CD4-positive, alpha-beta T cell (primary cell): ENCODE results near the gene HOXB7. TPM values are rescaled to one million over a fixed set of nuclear protein-coding genes. Genes with fewer than 3 reads are reported as not detected.

ENCODE experiments used
- ATAC-seq: fragments of 200-7000 bp; cut with Tn5 transposase; one replicate; pipeline ENCODE4 v1.10.0; 2022; ENCODE audit warnings: mild to moderate bottlenecking; ENCODE audit not compliant: poor library complexity
- CTCF ChIA-PET: fragments of 350-600 bp; sonication (Branson Sonifier 250); formaldehyde crosslinking; loops from one replicate; lab custom pipeline; 2021; ENCODE audit warnings: antibody characterized with exemption, inconsistent platforms; lab: Charles Lee
- POLR2A ChIA-PET: fragments of 350-600 bp; sonication (Branson Sonifier 250); formaldehyde crosslinking; loops from one replicate; lab custom pipeline; 2021; ENCODE audit warnings: antibody characterized with exemption, inconsistent platforms; lab: Charles Lee
- DNase-seq, 14 experiments: peaks; one replicate each; pipeline ENCODE4 v3.0.0-alpha.2; 2013 to 2020; ENCODE audit warnings: mixed read lengths in 2 of 14
- H3K27ac ChIP-seq, 2 donors: one replicate each; pipeline versions ENCODE4 v1.5.1 to v1.7.0; 2013; ENCODE audit warnings: low read length in 2 of 2, low read depth in 1 of 2, mild to moderate bottlenecking in 1 of 2
- H3K27me3 ChIP-seq, 2 experiments: 1 replicate in 1 of 2; 2 replicates in 1 of 2; pipeline versions ENCODE4 v1.6.1 to v1.7.0; 2013; ENCODE audit warnings: low read length in 2 of 2, control low read depth in 1 of 2, mild to moderate bottlenecking in 1 of 2, moderate library complexity in 1 of 2; ENCODE audit not compliant: insufficient read depth in 2 of 2, control insufficient read depth in 1 of 2
- H3K36me3 ChIP-seq: one replicate; pipeline ENCODE4 v1.6.1; 2013; ENCODE audit warnings: low read length, control low read depth; ENCODE audit not compliant: insufficient read depth
- H3K4me1 ChIP-seq: one replicate; pipeline ENCODE4 v1.6.1; 2013; ENCODE audit warnings: low read length, control low read depth; ENCODE audit not compliant: insufficient read depth
- H3K4me3 ChIP-seq: one replicate; pipeline ENCODE4 v1.5.1; 2013; ENCODE audit warnings: mild to moderate bottlenecking, low read length, moderate library complexity
- H3K9me3 ChIP-seq, 2 experiments: 1 replicate in 1 of 2; 2 replicates in 1 of 2; pipeline versions ENCODE4 v1.6.1 to v1.7.0; 2013; ENCODE audit warnings: low read length in 2 of 2, mild to moderate bottlenecking in 2 of 2, control low read depth in 1 of 2, moderate library complexity in 1 of 2; ENCODE audit not compliant: control insufficient read depth in 1 of 2, insufficient read depth in 1 of 2
- H3K27ac Mint-ChIP-seq: one replicate; pipeline ENCODE4 v1.8.0; 2020; ENCODE audit warnings: mixed read lengths
- H3K27me3 Mint-ChIP-seq: one replicate; pipeline ENCODE4 v1.8.0; 2021; ENCODE audit warnings: mixed read lengths
- H3K36me3 Mint-ChIP-seq: one replicate; pipeline ENCODE4 v1.8.0; 2021; ENCODE audit warnings: low read depth, mixed read lengths
- H3K4me1 Mint-ChIP-seq: one replicate; pipeline ENCODE4 v1.8.0; 2021; ENCODE audit warnings: low read depth, mixed read lengths
- H3K4me3 Mint-ChIP-seq: one replicate; pipeline ENCODE4 v1.8.0; 2020; ENCODE audit warnings: mild to moderate bottlenecking, mixed read lengths
- H3K9me3 Mint-ChIP-seq: one replicate; pipeline ENCODE4 v1.8.0; 2020; ENCODE audit warnings: mixed read lengths
- CTCF ChIP-seq: fragments of 200-600 bp; IDR thresholded peaks from one replicate; pipeline ENCODE4 v1.8.0; 2022; ENCODE audit warnings: antibody characterized with exemption, mild to moderate bottlenecking
- intact Hi-C, 2 experiments: fragments of 100-400 bp; cut with DNase I in 1 of 2; cut with micrococcal nuclease in 1 of 2; formaldehyde crosslinking; loops; one replicate each; pipeline versions ENCODE4 v1.15.1 to v1.9.0; 2023 to 2025; cut with DNase I, micrococcal nuclease
- polyA plus RNA-seq, 2 donors: library from polyadenylated mRNA; unstranded; fragments of 120-200 nt; gene quantifications; one replicate each; pipeline ENCODE4 v1.2.1, GENCODE V29; 2013
- total RNA-seq, 174 experiments: library from RNA in 2 of 174; stranded (reverse) in 2 of 174; gene quantifications; one replicate each; pipeline ENCODE4 v1.2.3 and lab custom pipeline; 2021 to 2026

HOXB7 gene
- total RNA-seq (not detected), total RNA-seq (lab: John Stamatoyannopoulos, UW) (0 to 1.2 (median 0.19) reads per million in 172 experiments)
- polyA plus RNA-seq (2013, experiment 1 of 2), result 0.28 TPM
- polyA plus RNA-seq (2013, experiment 2 of 2), result 0.50 TPM

DNA sequence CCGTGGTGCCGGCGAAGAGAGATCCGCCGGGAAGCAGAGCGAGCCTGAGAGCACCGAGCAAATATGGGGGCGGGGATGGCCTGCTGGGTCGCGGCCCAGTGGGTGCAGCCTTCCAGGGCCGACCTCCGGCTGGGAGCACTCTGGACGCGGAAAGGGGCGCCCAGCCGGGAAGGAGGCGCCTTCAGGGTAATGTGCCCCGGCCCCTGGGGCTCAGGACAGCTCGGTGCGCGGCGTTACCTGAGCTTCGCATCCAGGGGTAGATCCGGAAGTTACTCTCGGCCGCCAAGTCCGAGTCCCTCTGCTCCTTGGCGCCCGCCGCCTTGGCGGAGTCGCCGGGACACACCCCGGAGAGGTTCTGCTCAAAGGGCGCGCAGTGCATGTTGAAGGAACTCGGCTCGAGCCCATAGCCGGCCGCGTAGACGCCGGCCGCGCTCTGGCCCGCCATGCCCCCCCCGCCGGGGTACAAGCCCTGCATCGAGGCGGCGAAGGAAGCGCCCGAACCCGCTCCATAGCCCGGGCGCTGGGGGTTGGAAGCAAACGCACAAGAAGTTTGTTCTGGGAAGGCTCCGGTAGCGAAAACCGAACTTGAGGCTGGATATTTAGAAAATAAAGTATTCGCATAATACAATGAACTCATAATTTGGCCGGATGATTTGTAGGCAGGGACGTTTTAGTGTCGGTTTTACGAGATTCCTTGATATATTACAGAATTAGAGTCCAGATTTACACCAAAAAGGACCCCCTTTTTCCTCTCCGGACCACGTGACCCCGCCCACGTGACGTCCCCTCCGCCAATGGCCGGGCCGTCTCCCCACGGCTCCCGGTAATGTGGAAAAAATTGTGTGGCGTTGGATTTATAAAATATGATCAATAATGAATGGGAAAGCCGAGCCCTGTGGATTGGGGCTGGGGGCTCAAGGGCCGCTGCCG is at the start of gene HOXB7:
HOXB7 (minus strand) TSS at position 736 of the 930 bp plus-strand sequence; CDS start at position 637, 99 bp downstream.
- ChIA-PET CTCF (interaction anchor here (0.7 to 4.1 kb wide), 2 partner anchors 8 to 135 kb away, joined by 3 to 20 read pairs; no protein-coding TSS in a partner anchor), POLR2A (interaction anchor here (0.6 to 1.5 kb wide), 3 partner anchors 8 to 24 kb away, joined by 3 to 9 read pairs (median 5); partner anchors contain the start of gene HOXB5)
- peaks cover 75 to 80% of the 10 kb centered on the region in 2 experiments for H3K27me3 ChIP-seq
- H3K36me3 ChIP-seq, result no peaks in the 10 kb centered on the region
- DNase-seq, result peak in 7 of 14 experiments; percentile 36 to 70 (median 60)
- no peak within 1 kb of the TSS for H3K27ac Mint-ChIP-seq
- no peaks in the 10 kb centered on the region for H3K36me3 Mint-ChIP-seq
- H3K9me3 Mint-ChIP-seq, result no peaks in the 10 kb centered on the region
- peaks cover 57% of the 10 kb centered on the region for H3K4me1 ChIP-seq
- no peak for TF ChIP-seq CTCF
- intact Hi-C loops, result loop anchor here in 1 of 2 experiments (5.0 to 10.0 kb wide), 2 partner anchors 273 to 766 kb away; partner anchors contain the start of gene SCRN2
- H3K9me3 ChIP-seq, result peaks cover 0 to 14% of the 10 kb centered on the region in 2 experiments
- H3K4me1 Mint-ChIP-seq, result peaks cover 51% of the 10 kb centered on the region
- no peak within 1 kb of the TSS for H3K27ac ChIP-seq
- ATAC-seq, result peak; percentile 18
- peak within 1 kb of the TSS; percentile 89 for H3K4me3 Mint-ChIP-seq
- H3K4me3 ChIP-seq, result peak within 1 kb of the TSS; percentile 71
- H3K27me3 Mint-ChIP-seq, result peaks cover 89% of the 10 kb centered on the region

DNA sequence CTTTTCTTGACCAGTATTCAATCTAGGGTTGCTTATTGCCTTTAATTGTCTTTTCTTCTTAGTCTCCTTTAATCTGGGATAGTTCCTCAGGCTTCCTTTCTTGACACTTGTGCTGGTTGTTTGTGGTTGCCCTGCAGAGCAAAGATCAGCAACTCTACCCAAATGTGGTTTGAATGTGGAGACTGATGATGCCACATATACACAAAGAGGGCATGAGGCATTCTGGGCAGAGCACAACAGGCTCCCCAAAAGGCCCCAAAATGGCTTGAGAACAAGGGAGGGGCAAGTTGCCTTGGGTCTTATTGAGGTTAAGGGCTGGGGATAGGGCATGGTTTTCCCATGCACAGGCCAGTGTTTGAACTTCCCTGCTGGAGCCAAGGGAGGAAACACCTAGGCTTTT is 45.1 kb upstream of the HOXB7 start:
- Mint-ChIP-seq H3K4me1 (no peaks in the 10 kb centered on the region), H3K9me3 (no peaks in the 10 kb centered on the region), H3K4me3 (no peak overlapping the region), H3K27ac (no peak overlapping the region), H3K36me3 (no peaks in the 10 kb centered on the region), H3K27me3 (peaks cover 29% of the 10 kb centered on the region)
- ChIA-PET POLR2A (no interaction called here), CTCF (interaction anchor here (1.9 kb wide), 1 partner anchor 23 kb away, joined by 7 read pairs; no protein-coding TSS in a partner anchor)
- peaks cover 0 to 6% of the 10 kb centered on the region in 2 experiments for H3K27me3 ChIP-seq
- no peak overlapping the region for H3K27ac ChIP-seq
- intact Hi-C loops, result no loop called here
- DNase-seq (no peak), ATAC-seq (no peak)
- H3K9me3 ChIP-seq, result no peaks in the 10 kb centered on the region
- no peak overlapping the region for H3K4me3 ChIP-seq
- TF ChIP-seq CTCF, result no peak
- no peaks in the 10 kb centered on the region for H3K36me3 ChIP-seq
- no peaks in the 10 kb centered on the region for H3K4me1 ChIP-seq

DNA sequence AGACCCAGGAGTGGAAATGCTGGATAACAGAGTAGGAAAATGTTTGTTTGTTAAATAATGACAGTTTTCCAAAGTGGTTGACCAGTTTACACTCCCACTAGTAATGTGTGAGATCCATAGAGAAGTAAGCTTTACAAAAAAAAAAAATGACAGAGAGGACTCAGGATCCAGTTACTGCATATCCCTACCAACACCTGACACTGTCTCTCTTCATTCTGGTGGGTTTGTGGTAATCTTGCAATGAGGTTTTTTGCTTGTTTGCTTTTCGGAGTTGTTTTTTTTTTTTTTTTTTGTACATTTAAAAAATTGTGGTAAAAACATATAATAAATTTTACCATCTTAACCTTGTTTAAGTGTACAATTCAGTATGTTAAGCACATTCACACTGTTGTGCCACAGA is 38.9 kb upstream of the HOXB7 start:
- no peaks in the 10 kb centered on the region for H3K9me3 Mint-ChIP-seq
- peaks cover 67% of the 10 kb centered on the region for H3K27me3 Mint-ChIP-seq

More for the DNA sequence above, 38.9 kb upstream of the HOXB7 start:
- H3K36me3 Mint-ChIP-seq, result no peaks in the 10 kb centered on the region
- POLR2A ChIA-PET, result no interaction called here
- H3K9me3 ChIP-seq, result peaks cover 0 to 5% of the 10 kb centered on the region in 2 experiments
- intact Hi-C loops, result no loop called here
- no peak overlapping the region for H3K4me3 Mint-ChIP-seq
- H3K4me1 Mint-ChIP-seq, result peaks cover 13% of the 10 kb centered on the region
- H3K27ac ChIP-seq, result no peak overlapping the region
- DNase-seq (no peak), ATAC-seq (no peak)
- peaks cover 24 to 34% of the 10 kb centered on the region in 2 experiments for H3K27me3 ChIP-seq
- CTCF ChIA-PET, result interaction anchor here (0.7 to 1.3 kb wide), 3 partner anchors 13 to 497 kb away, joined by 3 to 4 read pairs (median 4); no protein-coding TSS in a partner anchor
- no peak overlapping the region for H3K27ac Mint-ChIP-seq
- H3K4me3 ChIP-seq, result no peak overlapping the region
- H3K36me3 ChIP-seq, result no peaks in the 10 kb centered on the region
- TF ChIP-seq CTCF, result no peak
- peaks cover 22% of the 10 kb centered on the region for H3K4me1 ChIP-seq
